Measurements from ENCODE around the gene SRPK2.

GRCh38 chr7:105101864-105102263 is 286.9 kb downstream of the SRPK2 start:
- TF ChIP-seq CTCF (IDR thresholded peaks at IDR 0.05) (no peak), POLR2A (IDR thresholded peaks at IDR 0.05) (no peak), POLR2AphosphoS5 (IDR thresholded peaks at IDR 0.05; ENCODE audit: insufficient read depth in 1 of 2, low read depth in 1 of 2) (no peak)
